ENCODE data around the gene KRTAP9-4. TPM values are rescaled to one million over a fixed set of nuclear protein-coding genes. Genes with fewer than 3 reads are reported as not detected.

The KRTAP9-4 gene
- total RNA-seq, 3 donors from 2014 or later = not detected

DNA sequence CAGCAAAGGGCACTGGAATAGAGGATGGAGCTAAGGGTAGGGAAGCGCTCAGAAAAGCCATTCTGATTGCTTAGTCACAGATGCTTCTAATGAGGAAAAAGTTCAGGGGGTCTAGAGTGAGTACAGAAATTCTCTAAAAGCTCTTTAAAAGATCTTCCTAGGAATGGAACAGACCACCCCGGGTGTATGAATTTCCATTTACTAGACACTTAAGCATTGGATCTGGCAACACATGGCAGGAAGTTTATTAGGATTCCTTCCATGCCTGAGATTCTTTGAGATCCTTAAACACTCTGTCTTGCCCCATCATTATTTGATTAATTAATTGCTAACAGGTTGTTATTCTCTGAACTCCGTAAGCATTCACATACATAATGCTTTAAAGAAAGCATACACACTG, 34.6 kb downstream of the KRTAP9-4 start:
- Histone ChIP-seq H3K4me1 (ENCODE audit: low read depth) (no peaks in the 10 kb centered on the region), H3K36me3 (ENCODE audit: low read depth) (no peaks in the 10 kb centered on the region), H3K4me3 (no peak overlapping the region), H3K9me3 (no peaks in the 10 kb centered on the region)
- intact Hi-C loops (cut with DNase I, micrococcal nuclease) = no loop called here
- DNase-seq (no peak), ATAC-seq (no peak)
- TF ChIP-seq, protein P1, sequence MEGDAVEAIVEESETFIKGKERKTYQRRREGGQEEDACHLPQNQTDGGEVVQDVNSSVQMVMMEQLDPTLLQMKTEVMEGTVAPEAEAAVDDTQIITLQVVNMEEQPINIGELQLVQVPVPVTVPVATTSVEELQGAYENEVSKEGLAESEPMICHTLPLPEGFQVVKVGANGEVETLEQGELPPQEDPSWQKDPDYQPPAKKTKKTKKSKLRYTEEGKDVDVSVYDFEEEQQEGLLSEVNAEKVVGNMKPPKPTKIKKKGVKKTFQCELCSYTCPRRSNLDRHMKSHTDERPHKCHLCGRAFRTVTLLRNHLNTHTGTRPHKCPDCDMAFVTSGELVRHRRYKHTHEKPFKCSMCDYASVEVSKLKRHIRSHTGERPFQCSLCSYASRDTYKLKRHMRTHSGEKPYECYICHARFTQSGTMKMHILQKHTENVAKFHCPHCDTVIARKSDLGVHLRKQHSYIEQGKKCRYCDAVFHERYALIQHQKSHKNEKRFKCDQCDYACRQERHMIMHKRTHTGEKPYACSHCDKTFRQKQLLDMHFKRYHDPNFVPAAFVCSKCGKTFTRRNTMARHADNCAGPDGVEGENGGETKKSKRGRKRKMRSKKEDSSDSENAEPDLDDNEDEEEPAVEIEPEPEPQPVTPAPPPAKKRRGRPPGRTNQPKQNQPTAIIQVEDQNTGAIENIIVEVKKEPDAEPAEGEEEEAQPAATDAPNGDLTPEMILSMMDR (IDR thresholded peaks at IDR 0.05) = no peak

DNA sequence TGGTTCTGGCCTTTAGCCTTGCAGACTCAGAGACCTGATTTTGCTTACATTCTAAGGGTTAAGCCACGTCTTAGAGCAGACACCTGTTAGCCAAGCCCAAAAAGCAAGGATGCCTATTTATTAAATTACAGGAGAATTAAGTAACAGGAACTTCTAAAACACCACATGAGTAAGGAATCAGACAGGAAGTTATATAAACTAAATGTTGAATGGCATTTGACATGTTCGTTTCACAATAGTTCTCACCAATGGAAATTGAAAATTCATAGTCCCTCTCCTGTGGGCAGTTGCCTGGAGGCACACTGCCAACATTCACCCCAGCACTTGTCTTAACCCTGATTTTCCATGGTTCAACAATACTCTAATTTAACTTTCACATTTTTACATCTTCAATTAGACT, 35.1 kb downstream of the KRTAP9-4 start:
- intact Hi-C loops (cut with DNase I, micrococcal nuclease) = no loop called here
- Histone ChIP-seq H3K4me3 (no peak overlapping the region), H3K4me1 (ENCODE audit: low read depth) (no peaks in the 10 kb centered on the region), H3K9me3 (no peaks in the 10 kb centered on the region), H3K36me3 (ENCODE audit: low read depth) (no peaks in the 10 kb centered on the region)
- TF ChIP-seq, protein P1 (IDR thresholded peaks at IDR 0.05) = no peak
- ATAC-seq (no peak), DNase-seq (no peak)

DNA sequence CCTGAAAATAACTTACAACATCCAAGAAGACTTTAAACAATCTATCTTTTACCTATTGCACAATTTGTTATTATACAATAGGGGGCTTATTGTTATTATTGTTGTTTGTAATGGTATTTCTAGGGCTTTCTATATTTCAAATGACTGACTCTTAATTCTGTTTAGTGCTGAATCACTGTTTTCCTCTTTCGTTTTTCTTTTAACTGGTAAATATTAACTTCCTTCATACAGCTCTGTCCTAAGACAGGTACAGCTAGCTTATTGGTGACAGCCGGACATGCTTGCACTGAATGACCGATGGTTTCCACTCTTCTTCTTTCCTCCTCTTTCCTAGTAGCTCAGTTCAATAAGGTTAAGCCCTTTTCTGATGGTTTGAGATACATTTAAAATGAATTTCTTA, 37.6 kb downstream of the KRTAP9-4 start:
- DNase-seq = no peak
- intact Hi-C loops (cut with DNase I, micrococcal nuclease) = no loop called here
- H3K36me3 ChIP-seq (ENCODE audit: low read depth) = no peaks in the 10 kb centered on the region
- no peaks in the 10 kb centered on the region for H3K4me1 ChIP-seq (ENCODE audit: low read depth)
- no peak for ATAC-seq
- TF ChIP-seq, protein P1 (IDR thresholded peaks at IDR 0.05) = no peak
- no peak overlapping the region for H3K4me3 ChIP-seq
- no peaks in the 10 kb centered on the region for H3K9me3 ChIP-seq

DNA sequence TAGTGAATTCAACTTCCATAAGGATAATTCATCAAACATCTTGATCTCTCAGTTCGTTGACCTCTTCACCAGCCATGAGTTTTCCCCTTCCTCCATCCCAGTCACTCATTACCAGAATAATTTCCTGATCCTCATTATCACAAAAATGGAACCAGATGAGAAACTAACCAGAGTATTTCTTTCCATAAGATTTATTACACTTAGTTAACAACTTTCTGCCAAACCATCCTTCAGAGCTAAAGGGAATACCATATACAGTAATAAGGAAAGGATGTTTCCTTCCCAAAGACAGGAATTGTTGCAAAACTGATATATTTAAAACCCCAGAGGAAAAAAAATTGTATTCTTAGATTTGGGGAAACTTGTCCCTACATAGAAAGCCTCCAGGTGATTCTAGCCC, 44.5 kb downstream of the KRTAP9-4 start:
- no peak overlapping the region for H3K4me3 ChIP-seq
- H3K4me1 ChIP-seq (ENCODE audit: low read depth) = no peaks in the 10 kb centered on the region
- no peaks in the 10 kb centered on the region for H3K9me3 ChIP-seq
- no peaks in the 10 kb centered on the region for H3K36me3 ChIP-seq (ENCODE audit: low read depth)
- intact Hi-C loops (cut with DNase I, micrococcal nuclease) = no loop called here
- TF ChIP-seq, protein P1 (IDR thresholded peaks at IDR 0.05) = no peak
- ATAC-seq = no peak
- no peak for DNase-seq

DNA sequence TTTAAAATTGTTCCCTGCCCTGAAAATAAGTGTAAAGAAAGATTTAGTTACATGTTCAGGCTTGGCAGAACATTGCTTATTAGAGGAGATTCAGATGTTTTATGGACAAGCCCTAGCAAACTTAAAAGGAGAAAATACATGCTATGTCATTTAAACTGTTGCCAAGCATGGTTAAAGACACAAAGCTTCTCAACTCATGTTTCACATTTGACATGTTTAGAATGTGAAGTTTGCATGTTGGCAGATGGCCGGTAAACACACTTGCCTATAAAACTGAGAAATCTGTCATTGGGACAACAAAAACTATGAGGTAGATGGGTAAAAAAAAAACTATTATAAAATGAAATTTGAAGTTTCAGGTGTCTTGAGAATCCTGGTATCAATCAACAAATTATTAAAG, 47.4 kb downstream of the KRTAP9-4 start:
- DNase-seq (no peak), ATAC-seq (no peak)
- Histone ChIP-seq H3K4me3 (no peak overlapping the region), H3K9me3 (no peaks in the 10 kb centered on the region), H3K36me3 (ENCODE audit: low read depth) (no peaks in the 10 kb centered on the region), H3K4me1 (ENCODE audit: low read depth) (no peaks in the 10 kb centered on the region)
- intact Hi-C loops (cut with DNase I, micrococcal nuclease) = no loop called here
- TF ChIP-seq, protein P1 (IDR thresholded peaks at IDR 0.05) = no peak

DNA sequence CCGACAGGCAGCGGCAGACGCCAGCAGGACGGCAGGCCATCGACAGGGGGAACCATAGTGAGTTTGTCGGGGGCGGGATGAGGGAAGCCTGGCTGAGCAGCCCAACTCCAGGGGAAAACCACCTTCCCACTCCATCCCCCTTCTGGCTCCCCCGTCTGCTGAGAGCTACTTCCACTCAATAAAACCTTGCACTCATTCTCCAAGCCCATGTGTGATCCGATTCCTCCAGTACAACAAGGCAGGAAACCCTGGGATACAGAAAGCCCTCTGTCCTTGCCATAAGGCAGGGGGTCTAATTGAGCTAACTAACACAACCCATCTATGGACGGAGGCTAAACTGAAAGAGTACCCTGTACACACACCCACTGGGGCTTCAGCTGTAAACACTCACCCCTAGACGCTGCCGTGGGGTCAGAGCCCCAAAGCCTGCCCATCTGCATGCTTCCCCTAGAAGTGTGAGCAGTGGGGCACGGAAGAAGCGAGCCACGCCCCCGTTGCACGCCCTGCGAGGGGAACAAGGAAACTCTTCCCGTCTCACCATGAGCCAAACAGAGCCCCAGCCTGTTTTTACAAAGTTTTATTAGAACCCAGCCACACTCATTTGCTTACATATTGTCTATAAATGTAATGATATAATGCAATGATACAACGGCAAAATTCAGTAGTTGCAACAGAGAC, 49.1 kb downstream of the KRTAP9-4 start:
- TF ChIP-seq, protein P1 (IDR thresholded peaks at IDR 0.05) = no peak
- ATAC-seq (no peak), DNase-seq (no peak)
- no peaks in the 10 kb centered on the region for H3K9me3 ChIP-seq
- H3K36me3 ChIP-seq (ENCODE audit: low read depth) = no peaks in the 10 kb centered on the region
- intact Hi-C loops (cut with DNase I, micrococcal nuclease) = no loop called here
- H3K4me1 ChIP-seq (ENCODE audit: low read depth) = no peaks in the 10 kb centered on the region
- no peak overlapping the region for H3K4me3 ChIP-seq
